OCI-LY7 (cell line): ENCODE results near the gene HBB. TPM values are rescaled to one million over a fixed set of nuclear protein-coding genes. Genes with fewer than 3 reads are reported as not detected.

Experiments
- BruUV-seq: library from RNA; stranded (reverse); fragments of 400-500 nt; replicated peaks from 2 replicates; lab custom pipeline; 2021; lab: Mats Ljungman, UMichigan
- CTCF ChIA-PET: fragments of 300-600 bp; sonication (Branson Sonifier 250); formaldehyde crosslinking; loops from one replicate; lab custom pipeline; 2022; ENCODE audit warnings: antibody characterized with exemption; ENCODE audit not compliant: unreplicated experiment; lab: Charles Lee
- POLR2A ChIA-PET: fragments of 300-600 bp; sonication (Branson Sonifier 250); formaldehyde crosslinking; loops from one replicate; lab custom pipeline; 2022; ENCODE audit warnings: antibody characterized with exemption; lab: Charles Lee
- DNase-seq: peaks from one replicate; pipeline ENCODE4 v3.0.0-alpha.2; 2015; ENCODE audit warnings: low spot score
- H2AFZ ChIP-seq: fragments of 200-600 bp; sonication (generic), shearing (Covaris generic); 2 replicates; pipeline ENCODE4 v1.6.1; 2014; ENCODE audit warnings: mild to moderate bottlenecking, antibody characterized with exemption, low read length, moderate library complexity
- H3K27ac ChIP-seq: fragments of 200-600 bp; sonication (generic); 2 replicates; pipeline ENCODE4 v1.5.1; 2014; ENCODE audit warnings: mixed run types, low read depth, mild to moderate bottlenecking, moderate library complexity, low read length, inconsistent platforms; ENCODE audit not compliant: poor library complexity, severe bottlenecking
- H3K36me3 ChIP-seq: fragments of 200-600 bp; sonication (generic); 2 replicates; pipeline ENCODE4 v1.6.1; 2014; ENCODE audit warnings: mild to moderate bottlenecking, antibody characterized with exemption, low read length, moderate library complexity, mixed read lengths; ENCODE audit not compliant: insufficient read depth
- H3K4me1 ChIP-seq: fragments of 200-600 bp; sonication (generic); 2 replicates; pipeline ENCODE4 v1.5.1; 2014; ENCODE audit warnings: mild to moderate bottlenecking, low read length; ENCODE audit not compliant: insufficient read depth, poor library complexity, severe bottlenecking
- H3K4me2 ChIP-seq: fragments of 200-600 bp; sonication (generic); 2 replicates; pipeline ENCODE4 v1.6.1; 2014; ENCODE audit warnings: mild to moderate bottlenecking, low read length
- H3K4me3 ChIP-seq: fragments of 200-600 bp; sonication (generic); 2 replicates; pipeline ENCODE4 v1.5.1; 2014; ENCODE audit warnings: mild to moderate bottlenecking, low read depth, low read length; ENCODE audit not compliant: poor library complexity, severe bottlenecking
- H3K79me2 ChIP-seq: fragments of 200-600 bp; sonication (generic); 2 replicates; pipeline ENCODE4 v1.6.1; 2016; ENCODE audit warnings: low read depth, mild to moderate bottlenecking, low read length, moderate library complexity, mixed read lengths; ENCODE audit not compliant: insufficient read depth
- H3K9me2 ChIP-seq: fragments of 200-600 bp; sonication (generic); 2 replicates; pipeline ENCODE4 v1.6.1; 2016; ENCODE audit warnings: mild to moderate bottlenecking, low read length, mixed read lengths; ENCODE audit not compliant: insufficient read depth
- H3K9me3 ChIP-seq: fragments of 200-600 bp; sonication (generic); 2 replicates; pipeline ENCODE4 v1.6.1; 2014; ENCODE audit warnings: mild to moderate bottlenecking, mixed run types, low read length, mixed read lengths
- H4K20me1 ChIP-seq: fragments of 200-600 bp; sonication (generic); 2 replicates; pipeline ENCODE4 v1.6.1; 2014; ENCODE audit warnings: mild to moderate bottlenecking, antibody characterized with exemption, low read length, moderate library complexity, mixed read lengths; ENCODE audit not compliant: insufficient read depth
- EZH2phosphoT487 ChIP-seq: fragments of 200-600 bp; sonication (generic); IDR thresholded peaks from 2 replicates; pipeline ENCODE4 v1.6.1; 2018; ENCODE audit warnings: low read depth, borderline replicate concordance, mild to moderate bottlenecking, mixed run types, antibody characterized with exemption, low read length, moderate library complexity, mixed read lengths
- intact Hi-C: fragments of 100-400 bp; cut with micrococcal nuclease; formaldehyde crosslinking; loops from one replicate; pipeline ENCODE4 v1.10.0; 2022; ENCODE audit not compliant: unreplicated experiment
- total RNA-seq, 2 experiments: library from RNA; depleted of rRNA in 1 of 2; stranded (reverse); fragments of >200 nt in 1 of 2; shearing (Covaris generic) in 1 of 2; gene quantifications; 2 replicates each; pipeline ENCODE4 v1.2.3, GENCODE V29; 2014 to 2022
- TF ChIP-seq, protein P1 (sequence below): fragments of 200-600 bp; sonication (generic); conservative IDR thresholded peaks from 2 replicates; pipeline ENCODE4 v1.5.1; 2014; ENCODE audit warnings: mild to moderate bottlenecking, antibody characterized with exemption, low read length, moderate library complexity, mixed read lengths

HBB gene
- total RNA-seq, 2 experiments from 2014 or later = not detected

- H4K20me1 ChIP-seq = no peaks in the 10 kb centered on the region
- H3K9me2 ChIP-seq = no peaks in the 10 kb centered on the region
- H3K4me2 ChIP-seq = no peak overlapping the region
- ChIA-PET POLR2A (no interaction called here), CTCF (no interaction called here)
- no peak for DNase-seq
- H3K9me3 ChIP-seq = no peaks in the 10 kb centered on the region
- H3K36me3 ChIP-seq = no peaks in the 10 kb centered on the region
- TF ChIP-seq, protein P1, sequence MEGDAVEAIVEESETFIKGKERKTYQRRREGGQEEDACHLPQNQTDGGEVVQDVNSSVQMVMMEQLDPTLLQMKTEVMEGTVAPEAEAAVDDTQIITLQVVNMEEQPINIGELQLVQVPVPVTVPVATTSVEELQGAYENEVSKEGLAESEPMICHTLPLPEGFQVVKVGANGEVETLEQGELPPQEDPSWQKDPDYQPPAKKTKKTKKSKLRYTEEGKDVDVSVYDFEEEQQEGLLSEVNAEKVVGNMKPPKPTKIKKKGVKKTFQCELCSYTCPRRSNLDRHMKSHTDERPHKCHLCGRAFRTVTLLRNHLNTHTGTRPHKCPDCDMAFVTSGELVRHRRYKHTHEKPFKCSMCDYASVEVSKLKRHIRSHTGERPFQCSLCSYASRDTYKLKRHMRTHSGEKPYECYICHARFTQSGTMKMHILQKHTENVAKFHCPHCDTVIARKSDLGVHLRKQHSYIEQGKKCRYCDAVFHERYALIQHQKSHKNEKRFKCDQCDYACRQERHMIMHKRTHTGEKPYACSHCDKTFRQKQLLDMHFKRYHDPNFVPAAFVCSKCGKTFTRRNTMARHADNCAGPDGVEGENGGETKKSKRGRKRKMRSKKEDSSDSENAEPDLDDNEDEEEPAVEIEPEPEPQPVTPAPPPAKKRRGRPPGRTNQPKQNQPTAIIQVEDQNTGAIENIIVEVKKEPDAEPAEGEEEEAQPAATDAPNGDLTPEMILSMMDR = no peak
- TF ChIP-seq EZH2phosphoT487 = no peak
- H2AFZ ChIP-seq = no peak overlapping the region
- no TSS peak for BruUV-seq
- H3K4me1 ChIP-seq = no peaks in the 10 kb centered on the region
- no peak overlapping the region for H3K4me3 ChIP-seq
- intact Hi-C loops = no loop called here
- H3K27ac ChIP-seq = no peak overlapping the region
- H3K79me2 ChIP-seq = no peaks in the 10 kb centered on the region
These were observed 12.2 kb upstream of the HBB start for GRCh38 chr11:5239046-5239445.

- ChIA-PET CTCF (no interaction called here), POLR2A (interaction anchor here (0.7 kb wide), 1 partner anchor 573 kb away, joined by 5 read pairs; no protein-coding TSS in a partner anchor)
- H3K4me2 ChIP-seq = no peak overlapping the region
- TF ChIP-seq, protein P1 = no peak
- TF ChIP-seq EZH2phosphoT487 = no peak
- no peaks in the 10 kb centered on the region for H3K9me2 ChIP-seq
- no TSS peak for BruUV-seq
- no peak for DNase-seq
- no peak overlapping the region for H3K27ac ChIP-seq
- H3K4me1 ChIP-seq = no peaks in the 10 kb centered on the region
- intact Hi-C loops = no loop called here
- H3K36me3 ChIP-seq = no peaks in the 10 kb centered on the region
- no peak overlapping the region for H2AFZ ChIP-seq
- H4K20me1 ChIP-seq = no peaks in the 10 kb centered on the region
- no peaks in the 10 kb centered on the region for H3K79me2 ChIP-seq
- H3K9me3 ChIP-seq = no peaks in the 10 kb centered on the region
- no peak overlapping the region for H3K4me3 ChIP-seq
These were observed 11.6 kb upstream of the HBB start for GRCh38 chr11:5238486-5238885.

GRCh38 chr11:5237420-5237819, 10.5 kb upstream of the HBB start:
- Histone ChIP-seq H3K9me2 (no peaks in the 10 kb centered on the region), H3K4me1 (no peaks in the 10 kb centered on the region), H3K9me3 (no peaks in the 10 kb centered on the region), H3K4me3 (no peak overlapping the region), H2AFZ (no peak overlapping the region), H3K4me2 (no peak overlapping the region), H3K27ac (no peak overlapping the region), H3K36me3 (no peaks in the 10 kb centered on the region), H4K20me1 (no peaks in the 10 kb centered on the region), H3K79me2 (no peaks in the 10 kb centered on the region)
- POLR2A ChIA-PET = interaction anchor here (0.7 kb wide), 1 partner anchor 121 kb away, joined by 4 read pairs; no protein-coding TSS in a partner anchor
- BruUV-seq = no TSS peak
- TF ChIP-seq, protein P1 = no peak
- no peak for TF ChIP-seq EZH2phosphoT487
- intact Hi-C loops = no loop called here
- CTCF ChIA-PET = no interaction called here
- DNase-seq = no peak
